Chondrocyte (in vitro differentiated cells): Measurements from ENCODE around the gene SLC39A11. TPM values are rescaled to one million over a fixed set of nuclear protein-coding genes. Genes with fewer than 3 reads are reported as not detected.
"Not testable (repeated sequence)": the region's sequence is repeated elsewhere in the genome, so short reads cannot be mapped to it uniquely, and the experiment has no call there.

Experiments used
- DNase-seq: peaks from one replicate; pipeline ENCODE4 v3.0.0; 2021; ENCODE audit warnings: mixed read lengths, low spot score
- H3K27ac Mint-ChIP-seq: one replicate; pipeline ENCODE4 v1.8.0; 2021; ENCODE audit warnings: mild to moderate bottlenecking, moderate library complexity, mixed read lengths; ENCODE audit not compliant: unreplicated experiment
- H3K27me3 Mint-ChIP-seq: 2 replicates; pipeline ENCODE4 v1.8.0; 2021; ENCODE audit warnings: low read depth, mixed read lengths
- H3K36me3 Mint-ChIP-seq: 2 replicates; pipeline ENCODE4 v1.8.0; 2021; ENCODE audit warnings: low read depth, mixed read lengths
- H3K4me1 Mint-ChIP-seq: 2 replicates; pipeline ENCODE4 v1.8.0; 2021; ENCODE audit warnings: low read depth, mild to moderate bottlenecking, mixed read lengths
- H3K4me3 Mint-ChIP-seq: one replicate; pipeline ENCODE4 v1.8.0; 2021; ENCODE audit warnings: mild to moderate bottlenecking, moderate library complexity, mixed read lengths; ENCODE audit not compliant: unreplicated experiment
- H3K9me3 Mint-ChIP-seq: 2 replicates; pipeline ENCODE4 v1.8.0; 2021; ENCODE audit warnings: low read depth, mixed read lengths
- CTCF ChIP-seq: fragments of 200-600 bp; sonication (generic); IDR thresholded peaks from 2 replicates; pipeline ENCODE4 v1.5.0; 2021; ENCODE audit warnings: antibody characterized with exemption, mild to moderate bottlenecking, moderate library complexity
- total RNA-seq: library from RNA; stranded (reverse); gene quantifications from 3 replicates; pipeline ENCODE4 v1.2.1, GENCODE V29; 2021

The SLC39A11 gene
- total RNA-seq, 1 donor from 2014 or later, result 25.3 TPM

GRCh38 chr17:72639711-72640110, 452.8 kb downstream of the SLC39A11 start:
- Mint-ChIP-seq H3K36me3 (peaks cover 3% of the 10 kb centered on the region), H3K27ac (no peak overlapping the region), H3K9me3 (no peaks in the 10 kb centered on the region)

GRCh38 chr17:72638932-72639331, 453.6 kb downstream of the SLC39A11 start:
- not testable (repeated sequence) for H3K36me3 Mint-ChIP-seq, DNase-seq, H3K9me3 Mint-ChIP-seq, H3K4me3 Mint-ChIP-seq, H3K27me3 Mint-ChIP-seq, H3K4me1 Mint-ChIP-seq, H3K27ac Mint-ChIP-seq

More at GRCh38 chr17:72639711-72640110, 452.8 kb downstream of the SLC39A11 start:
- TF ChIP-seq CTCF, result no peak
- Mint-ChIP-seq H3K4me1 (no peaks in the 10 kb centered on the region), H3K4me3 (no peak overlapping the region), H3K27me3 (no peaks in the 10 kb centered on the region)
- no peak for DNase-seq

- TF ChIP-seq CTCF, result no peak
- Mint-ChIP-seq H3K27me3 (no peaks in the 10 kb centered on the region), H3K4me1 (peaks cover 6% of the 10 kb centered on the region), H3K36me3 (no peaks in the 10 kb centered on the region), H3K9me3 (no peaks in the 10 kb centered on the region), H3K4me3 (no peak overlapping the region), H3K27ac (no peak overlapping the region)
- no peak for DNase-seq
Observed at GRCh38 chr17:72635034-72635635, 457.4 kb downstream of the SLC39A11 start.

- DNase-seq, result no peak
- H3K36me3 Mint-ChIP-seq, result no peaks in the 10 kb centered on the region
- no peak overlapping the region for H3K4me3 Mint-ChIP-seq
- H3K4me1 Mint-ChIP-seq, result peaks cover 6% of the 10 kb centered on the region
- H3K27ac Mint-ChIP-seq, result no peak overlapping the region
- H3K9me3 Mint-ChIP-seq, result no peaks in the 10 kb centered on the region
- TF ChIP-seq CTCF, result no peak
- H3K27me3 Mint-ChIP-seq, result no peaks in the 10 kb centered on the region
Observed at GRCh38 chr17:72634621-72635020, 457.9 kb downstream of the SLC39A11 start.

- Mint-ChIP-seq H3K27ac (no peak overlapping the region), H3K36me3 (peaks cover 2% of the 10 kb centered on the region), H3K4me3 (no peak overlapping the region), H3K27me3 (no peaks in the 10 kb centered on the region), H3K9me3 (peaks cover 9% of the 10 kb centered on the region), H3K4me1 (peaks cover 6% of the 10 kb centered on the region)
- no peak for DNase-seq
- TF ChIP-seq CTCF, result no peak
Observed at GRCh38 chr17:72631949-72632684, 460.4 kb downstream of the SLC39A11 start.
